ENCODE measurements around the gene HIVEP3. TPM values are rescaled to one million over a fixed set of nuclear protein-coding genes. Genes with fewer than 3 reads are reported as not detected.

HIVEP3 gene
- total RNA-seq, 4 donors from 2014 or later: 3.2 to 11.0 (median 4.2) TPM

DNA sequence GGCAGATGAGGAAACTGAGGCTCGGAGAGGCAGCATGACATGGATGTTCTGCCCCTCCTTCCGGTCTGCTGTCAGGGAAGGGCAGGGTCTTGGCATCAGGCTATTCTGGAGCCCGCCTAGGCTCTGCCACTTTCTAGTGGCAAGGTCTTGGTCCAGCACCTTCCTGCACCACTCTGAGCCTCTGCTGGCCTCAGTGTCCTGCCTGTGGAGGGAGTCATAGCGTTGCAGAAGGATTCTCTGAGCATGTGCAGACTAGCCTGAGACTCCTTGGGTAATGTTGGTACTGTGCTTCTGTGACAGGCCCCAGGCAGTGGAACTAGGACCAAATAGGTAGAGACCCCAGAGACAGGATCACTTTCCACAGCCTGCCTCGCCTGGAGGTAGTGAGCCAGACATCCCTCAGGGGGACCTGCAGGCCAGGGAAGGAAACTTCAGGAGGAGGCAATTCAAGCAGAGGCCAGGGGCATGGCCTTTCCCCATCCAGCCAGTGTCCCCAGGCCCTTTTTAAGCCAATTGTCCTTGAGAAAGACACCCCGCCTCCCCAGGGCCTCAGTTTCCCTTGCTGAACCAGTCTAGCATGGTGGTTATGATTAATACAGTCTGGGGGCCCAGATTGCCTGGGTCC lies 444.9 kb downstream of the HIVEP3 start:
- peak overlapping the region in 3 of 4 donors; percentile 71 to 77 (median 72) for H3K27ac ChIP-seq
- peaks cover 36 to 55% (median 36%) of the 10 kb centered on the region in 3 donors for H3K4me1 ChIP-seq
- H3K27me3 ChIP-seq: no peaks in the 10 kb centered on the region
- H3K4me3 ChIP-seq: no peak overlapping the region
- TF ChIP-seq POLR2A (IDR thresholded peaks at IDR 0.05): no peak
- TF ChIP-seq, protein P1, sequence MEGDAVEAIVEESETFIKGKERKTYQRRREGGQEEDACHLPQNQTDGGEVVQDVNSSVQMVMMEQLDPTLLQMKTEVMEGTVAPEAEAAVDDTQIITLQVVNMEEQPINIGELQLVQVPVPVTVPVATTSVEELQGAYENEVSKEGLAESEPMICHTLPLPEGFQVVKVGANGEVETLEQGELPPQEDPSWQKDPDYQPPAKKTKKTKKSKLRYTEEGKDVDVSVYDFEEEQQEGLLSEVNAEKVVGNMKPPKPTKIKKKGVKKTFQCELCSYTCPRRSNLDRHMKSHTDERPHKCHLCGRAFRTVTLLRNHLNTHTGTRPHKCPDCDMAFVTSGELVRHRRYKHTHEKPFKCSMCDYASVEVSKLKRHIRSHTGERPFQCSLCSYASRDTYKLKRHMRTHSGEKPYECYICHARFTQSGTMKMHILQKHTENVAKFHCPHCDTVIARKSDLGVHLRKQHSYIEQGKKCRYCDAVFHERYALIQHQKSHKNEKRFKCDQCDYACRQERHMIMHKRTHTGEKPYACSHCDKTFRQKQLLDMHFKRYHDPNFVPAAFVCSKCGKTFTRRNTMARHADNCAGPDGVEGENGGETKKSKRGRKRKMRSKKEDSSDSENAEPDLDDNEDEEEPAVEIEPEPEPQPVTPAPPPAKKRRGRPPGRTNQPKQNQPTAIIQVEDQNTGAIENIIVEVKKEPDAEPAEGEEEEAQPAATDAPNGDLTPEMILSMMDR (IDR thresholded peaks at IDR 0.05): no peak
- 80% methylated on average over 5 of the region's 6 CpGs for WGBS, 2 donors
- no peaks in the 10 kb centered on the region for H3K9me3 ChIP-seq
- H3K36me3 ChIP-seq: no peaks in the 10 kb centered on the region
- DNase-seq: no peak
- intact Hi-C loops (cut with DNase I): no loop called here

DNA sequence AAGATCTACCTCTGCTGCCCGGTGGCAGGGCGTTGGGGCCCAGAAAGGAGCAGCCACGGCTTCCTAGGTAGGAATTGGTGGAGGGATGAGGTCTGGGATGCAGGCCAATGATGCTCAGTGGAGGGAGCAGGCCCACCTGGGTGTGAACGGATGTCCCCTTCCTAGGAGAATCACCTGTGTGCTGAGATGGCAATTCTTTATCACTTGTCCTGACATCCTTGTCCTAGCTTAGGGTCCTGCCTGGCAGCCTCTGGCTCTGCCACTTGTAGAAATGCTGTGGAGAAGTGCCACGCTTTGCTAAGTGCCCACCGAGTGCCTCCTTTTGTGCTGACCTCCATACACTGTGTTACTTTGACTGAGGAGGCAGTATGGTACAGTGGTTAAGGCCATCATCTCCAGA lies 447.1 kb downstream of the HIVEP3 start:
- H3K9me3 ChIP-seq: no peaks in the 10 kb centered on the region
- peaks cover 0 to 5% (median 0%) of the 10 kb centered on the region in 4 donors for H3K27me3 ChIP-seq
- intact Hi-C loops (cut with DNase I): no loop called here
- H3K4me1 ChIP-seq: peaks cover 35 to 52% (median 36%) of the 10 kb centered on the region in 3 donors
- TF ChIP-seq POLR2A (IDR thresholded peaks at IDR 0.05): no peak
- TF ChIP-seq, protein P1 (IDR thresholded peaks at IDR 0.05): no peak
- no peak overlapping the region for H3K4me3 ChIP-seq
- 73 to 80% methylated on average over 2 to 6 of the region's 6 CpGs for WGBS, 2 donors
- H3K36me3 ChIP-seq: no peaks in the 10 kb centered on the region
- DNase-seq: no peak
- H3K27ac ChIP-seq: no peak overlapping the region

DNA sequence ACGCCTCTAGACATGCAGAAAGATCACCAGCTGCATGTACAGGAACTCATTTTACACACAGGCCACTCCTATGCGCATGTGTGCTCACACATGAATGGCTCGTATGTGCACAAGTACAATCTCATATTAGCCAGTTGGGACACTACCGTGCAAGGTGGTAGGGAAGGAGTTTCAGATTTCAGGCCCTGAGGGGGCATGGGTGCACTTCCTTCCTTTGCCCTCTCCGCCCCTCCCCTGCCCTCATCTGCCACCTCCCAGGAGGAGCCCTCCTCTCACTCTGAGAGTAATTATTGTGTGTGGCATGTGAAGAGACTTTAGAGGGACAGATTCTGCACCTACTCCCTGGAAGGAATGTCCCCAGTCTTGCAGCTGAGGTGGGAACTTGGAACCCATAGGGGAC lies 449.0 kb downstream of the HIVEP3 start:
- 46 to 51% methylated on average over 3 to 4 of the region's 5 CpGs for WGBS, 2 donors
- no peak overlapping the region for H3K4me3 ChIP-seq
- H3K9me3 ChIP-seq: no peaks in the 10 kb centered on the region
- no peaks in the 10 kb centered on the region for H3K36me3 ChIP-seq
- no peak overlapping the region for H3K27ac ChIP-seq
- intact Hi-C loops (cut with DNase I): no loop called here
- peaks cover 21 to 48% (median 22%) of the 10 kb centered on the region in 3 donors for H3K4me1 ChIP-seq
- DNase-seq: no peak
- TF ChIP-seq POLR2A (IDR thresholded peaks at IDR 0.05): no peak
- TF ChIP-seq, protein P1 (IDR thresholded peaks at IDR 0.05): no peak
- H3K27me3 ChIP-seq: peaks cover 0 to 5% (median 0%) of the 10 kb centered on the region in 4 donors

DNA sequence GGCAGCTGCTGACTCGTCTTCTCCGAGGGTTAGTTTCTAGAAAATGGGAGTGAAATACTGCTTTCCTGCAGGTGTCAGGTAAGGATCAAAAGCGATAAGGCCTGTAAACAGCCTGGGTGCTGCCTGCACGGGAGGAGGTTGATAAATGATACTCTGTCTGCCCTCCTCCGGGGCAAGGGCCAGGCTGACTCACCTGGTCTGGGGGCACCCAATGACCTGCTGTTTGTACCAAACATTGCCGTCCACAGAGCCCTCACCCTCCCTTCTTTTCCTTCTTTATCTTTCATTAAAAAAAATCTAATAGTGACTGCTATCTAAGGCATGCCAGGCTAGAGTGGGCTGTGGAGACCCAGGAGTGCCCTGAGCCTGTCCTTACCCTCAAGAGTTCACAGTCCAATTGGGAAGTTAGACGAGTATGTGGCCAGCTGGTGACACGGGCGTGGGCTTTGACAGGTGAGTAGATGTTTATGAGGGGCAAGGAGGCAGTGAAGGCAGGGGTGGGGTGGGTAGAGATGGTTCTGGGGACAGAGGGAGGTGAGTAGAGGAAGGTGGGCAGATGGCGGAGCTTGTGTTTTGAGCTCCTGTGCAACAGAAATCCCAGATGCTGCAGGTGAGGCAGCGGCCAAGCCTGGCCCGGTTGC lies 450.5 kb downstream of the HIVEP3 start:
- peaks cover 0 to 5% (median 0%) of the 10 kb centered on the region in 4 donors for H3K27me3 ChIP-seq
- no peak for TF ChIP-seq POLR2A (IDR thresholded peaks at IDR 0.05)
- TF ChIP-seq, protein P1 (IDR thresholded peaks at IDR 0.05): no peak
- H3K27ac ChIP-seq: no peak overlapping the region
- peaks cover 8 to 34% (median 11%) of the 10 kb centered on the region in 3 donors for H3K4me1 ChIP-seq
- H3K36me3 ChIP-seq: no peaks in the 10 kb centered on the region
- no peak overlapping the region for H3K4me3 ChIP-seq
- WGBS, 2 donors: 65 to 71% methylated on average over 11 to 12 of the region's 12 CpGs
- DNase-seq: no peak
- H3K9me3 ChIP-seq: no peaks in the 10 kb centered on the region
- intact Hi-C loops (cut with DNase I): no loop called here

DNA sequence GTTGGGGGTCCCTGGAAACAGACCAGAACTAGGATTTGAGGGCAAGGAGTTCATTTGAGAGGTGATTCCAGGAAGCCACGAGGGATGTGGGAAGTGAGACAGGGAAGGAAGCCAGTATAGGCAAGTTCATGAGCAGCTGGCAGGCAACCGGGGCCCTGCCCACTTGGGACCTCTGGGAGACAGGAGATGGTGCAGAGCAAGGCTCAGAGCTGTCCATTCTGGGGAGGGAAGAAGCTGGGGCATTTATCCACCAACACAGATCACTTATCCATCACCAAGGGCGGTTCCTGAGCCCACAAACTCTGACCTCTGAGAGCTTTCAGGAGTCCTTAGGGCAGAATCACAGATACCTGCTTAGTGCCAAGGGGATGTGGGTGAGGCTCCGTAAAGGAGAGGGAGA lies 451.0 kb downstream of the HIVEP3 start:
- DNase-seq: no peak

More for the DNA sequence above, 451.0 kb downstream of the HIVEP3 start:
- Histone ChIP-seq H3K4me3 (no peak overlapping the region), H3K27ac (no peak overlapping the region), H3K27me3 (peaks cover 0 to 5% (median 0%) of the 10 kb centered on the region in 4 donors), H3K4me1 (peaks cover 8 to 33% (median 11%) of the 10 kb centered on the region in 3 donors), H3K36me3 (no peaks in the 10 kb centered on the region), H3K9me3 (no peaks in the 10 kb centered on the region)
- TF ChIP-seq, protein P1 (IDR thresholded peaks at IDR 0.05): no peak
- TF ChIP-seq POLR2A (IDR thresholded peaks at IDR 0.05): no peak
- 23 to 52% methylated on average over 3 to 4 of the region's 4 CpGs for WGBS, 2 donors
- intact Hi-C loops (cut with DNase I): no loop called here

Data from esophagus squamous epithelium (tissue), 5 donors.